Embryonic facial prominence (tissue), 1 donor: ENCODE results near the gene IER2.
"Not testable (repeated sequence)": the region's sequence is repeated elsewhere in the genome, so short reads cannot be mapped to it uniquely, and the experiment has no call there.

Source experiments
- DNase-seq: peaks from one replicate; pipeline ENCODE4 v3.0.0-alpha.2; 2016; ENCODE audit errors: extremely low spot score

Gene IER2

GRCh38 chr19:13198634-13199033, 48.4 kb downstream of the IER2 start:
- no peak for DNase-seq

- not testable (repeated sequence) for DNase-seq
Measured at GRCh38 chr19:13202112-13202511, 51.9 kb downstream of the IER2 start.
